SK-N-SH (cell line): Measurements from ENCODE around the gene MCF2L. TPM values are rescaled to one million over a fixed set of nuclear protein-coding genes. Genes with fewer than 3 reads are reported as not detected.
"Not testable (repeated sequence)": the region's sequence is repeated elsewhere in the genome, so short reads cannot be mapped to it uniquely, and the experiment has no call there.

Experiments used
- CTCF ChIA-PET: fragments of 300-600, 350-600 bp; formaldehyde crosslinking; extraction: SDS; loops from one replicate; lab custom pipeline; 2021; lab: Yijun Ruan, JAX
- POLR2A ChIA-PET: fragments of 350-600 bp; sonication (Branson Sonifier 250); formaldehyde crosslinking; extraction: SDS; loops from one replicate; lab custom pipeline; 2020; ENCODE audit warnings: antibody characterized with exemption, inconsistent platforms; lab: Yijun Ruan, JAX
- DNase-seq: peaks from one replicate; pipeline ENCODE4 v3.0.0; 2012
- H2AFZ ChIP-seq: fragments of 200-600 bp; sonication (generic); 2 replicates; pipeline ENCODE4 v1.8.1; 2016; ENCODE audit warnings: antibody characterized with exemption, mild to moderate bottlenecking, low read depth
- H3F3A ChIP-seq: fragments of 200-600 bp; sonication (generic); replicated peaks from 2 replicates; pipeline ENCODE3; 2016; ENCODE audit warnings: antibody characterized with exemption, mild to moderate bottlenecking; ENCODE audit not compliant: insufficient read depth
- H3K27ac ChIP-seq, 2 experiments: fragments of 200-500 bp in 1 of 2; fragments of 200-600 bp in 1 of 2; sonication (Bioruptor generic) in 1 of 2; sonication (generic), shearing (Covaris generic) in 1 of 2; 2 replicates each; pipeline versions ENCODE4 v1.5.1 to v1.6.1; 2014 to 2016; ENCODE audit warnings: low read depth in 2 of 2, inconsistent platforms in 1 of 2, low read length in 1 of 2, mild to moderate bottlenecking in 1 of 2, mixed read lengths in 1 of 2
- H3K27me3 ChIP-seq: fragments of 200-600 bp; sonication (generic), shearing (Covaris generic); 2 replicates; pipeline ENCODE4 v1.6.1; 2016; ENCODE audit warnings: mixed run types; ENCODE audit not compliant: insufficient read depth
- H3K36me3 ChIP-seq, 2 experiments: fragments of 200-500 bp in 1 of 2; fragments of 200-600 bp in 1 of 2; sonication (Bioruptor generic) in 1 of 2; sonication (generic) in 1 of 2; replicated peaks in 1 of 2; 2 replicates each; pipeline versions ENCODE3 to v1.5.1; 2014 to 2016; ENCODE audit warnings: low read length in 1 of 2, mild to moderate bottlenecking in 1 of 2; ENCODE audit not compliant: insufficient read depth in 2 of 2, control insufficient read depth in 1 of 2
- H3K4me1 ChIP-seq, 2 experiments: fragments of 200-500 bp in 1 of 2; fragments of 200-600 bp in 1 of 2; sonication (Bioruptor generic) in 1 of 2; sonication (generic), shearing (Covaris generic) in 1 of 2; 2 replicates each; pipeline versions ENCODE4 v1.5.1 to v1.6.1; 2014 to 2016; ENCODE audit warnings: low read depth in 1 of 2, low read length in 1 of 2, mixed run types in 1 of 2; ENCODE audit not compliant: insufficient read depth in 2 of 2, control insufficient read depth in 1 of 2
- H3K4me2 ChIP-seq: fragments of 200-600 bp; sonication (generic), shearing (Covaris generic); 2 replicates; pipeline ENCODE4 v1.6.1; 2017; ENCODE audit warnings: mixed run types
- H3K4me3 ChIP-seq, 2 experiments: fragments of 200-500 bp in 1 of 2; fragments of 200-600 bp in 1 of 2; sonication (Bioruptor generic) in 1 of 2; sonication (generic), shearing (Covaris generic) in 1 of 2; 2 replicates each; pipeline versions ENCODE4 v1.5.1 to v1.8.1; 2014 to 2016; ENCODE audit warnings: low read depth in 2 of 2, inconsistent platforms in 1 of 2, low read length in 1 of 2, mild to moderate bottlenecking in 1 of 2, mixed read lengths in 1 of 2, moderate library complexity in 1 of 2
- H3K79me2 ChIP-seq: fragments of 200-600 bp; sonication (generic); 2 replicates; pipeline ENCODE4 v1.8.1; 2017; ENCODE audit warnings: mild to moderate bottlenecking; ENCODE audit not compliant: insufficient read depth
- H3K9ac ChIP-seq: fragments of 200-600 bp; sonication (generic); 2 replicates; pipeline ENCODE4 v1.6.1; 2017; ENCODE audit warnings: mixed run types
- H3K9me2 ChIP-seq: fragments of 200-600 bp; sonication (generic); 2 replicates; pipeline ENCODE4 v1.6.1; 2017; ENCODE audit warnings: mixed run types
- H3K9me3 ChIP-seq: fragments of 200-600 bp; sonication (generic); 2 replicates; pipeline ENCODE4 v1.6.1; 2017; ENCODE audit warnings: mixed run types, mild to moderate bottlenecking, moderate library complexity
- H4K20me1 ChIP-seq: fragments of 200-600 bp; sonication (generic); 2 replicates; pipeline ENCODE4 v1.6.1; 2017; ENCODE audit warnings: mild to moderate bottlenecking, mixed run types; ENCODE audit not compliant: insufficient read depth
- EP300 ChIP-seq, 2 experiments: IDR thresholded peaks; 2 replicates each; pipeline versions ENCODE4 v1.4.0 to v1.6.1; 2012; ENCODE audit warnings: borderline replicate concordance in 1 of 2, low read depth in 1 of 2, low read length in 1 of 2
- FOXM1 ChIP-seq: IDR thresholded peaks from 2 replicates; pipeline ENCODE4 v1.4.0; 2012; ENCODE audit warnings: low read depth, mild to moderate bottlenecking
- GATA2 ChIP-seq: sonication (generic); formaldehyde crosslinking; IDR thresholded peaks from 2 replicates; pipeline ENCODE4 v1.5.0; 2020; ENCODE audit warnings: mild to moderate bottlenecking, missing genetic modification reagents
- JUND ChIP-seq: IDR thresholded peaks from 2 replicates; pipeline ENCODE4 v1.4.0; 2012
- POLR2AphosphoS5 ChIP-seq: IDR thresholded peaks from 2 replicates; pipeline ENCODE4 v1.6.1; 2012; ENCODE audit warnings: low read depth, low read length
- RFX5 ChIP-seq: IDR thresholded peaks from 2 replicates; pipeline ENCODE4 v1.6.1; 2012; ENCODE audit warnings: mild to moderate bottlenecking, improper control_type of control experiment, low read length
- RXRA ChIP-seq: IDR thresholded peaks from 2 replicates; pipeline ENCODE4 v1.4.0; 2012; ENCODE audit warnings: low read depth, mild to moderate bottlenecking, borderline replicate concordance
- SMC3 ChIP-seq: IDR thresholded peaks from 2 replicates; pipeline ENCODE4 v1.6.1; 2012; ENCODE audit warnings: low read depth, low read length, improper control_type of control experiment
- TEAD4 ChIP-seq: IDR thresholded peaks from 2 replicates; pipeline ENCODE4 v1.4.0; 2012; ENCODE audit warnings: mild to moderate bottlenecking, borderline replicate concordance; ENCODE audit not compliant: insufficient read depth
- WGBS: methylation state at CpG from one replicate; pipeline ENCODE4 v1.1.6; 2017; ENCODE audit warnings: low lambda C conversion rate; 5-methylcytosine and 5-hydroxymethylcytosine counted together
- polyA plus RNA-seq, 3 experiments: library from polyadenylated mRNA; depleted of rRNA; stranded (reverse); fragments of >200 nt; gene quantifications; 2 replicates each; pipeline ENCODE4 v1.2.3, GENCODE V29; 2012
- TF ChIP-seq, protein P1 (sequence below): IDR thresholded peaks from 2 replicates; pipeline ENCODE4; 2012
- TF ChIP-seq, protein P2 (sequence below): fragments of 150-350 bp; IDR thresholded peaks from 2 replicates; pipeline ENCODE4 v1.6.1; 2017; ENCODE audit warnings: antibody characterized with exemption, low read length, low read depth, borderline replicate concordance
- TF ChIP-seq, protein P3 (sequence below): IDR thresholded peaks from 2 replicates; pipeline ENCODE4 v1.4.0; 2012; ENCODE audit warnings: low read depth, borderline replicate concordance

Gene MCF2L
- polyA plus RNA-seq, 1 of the 3 experiments (the other 2 are of a cell fraction): 0.56 TPM

DNA sequence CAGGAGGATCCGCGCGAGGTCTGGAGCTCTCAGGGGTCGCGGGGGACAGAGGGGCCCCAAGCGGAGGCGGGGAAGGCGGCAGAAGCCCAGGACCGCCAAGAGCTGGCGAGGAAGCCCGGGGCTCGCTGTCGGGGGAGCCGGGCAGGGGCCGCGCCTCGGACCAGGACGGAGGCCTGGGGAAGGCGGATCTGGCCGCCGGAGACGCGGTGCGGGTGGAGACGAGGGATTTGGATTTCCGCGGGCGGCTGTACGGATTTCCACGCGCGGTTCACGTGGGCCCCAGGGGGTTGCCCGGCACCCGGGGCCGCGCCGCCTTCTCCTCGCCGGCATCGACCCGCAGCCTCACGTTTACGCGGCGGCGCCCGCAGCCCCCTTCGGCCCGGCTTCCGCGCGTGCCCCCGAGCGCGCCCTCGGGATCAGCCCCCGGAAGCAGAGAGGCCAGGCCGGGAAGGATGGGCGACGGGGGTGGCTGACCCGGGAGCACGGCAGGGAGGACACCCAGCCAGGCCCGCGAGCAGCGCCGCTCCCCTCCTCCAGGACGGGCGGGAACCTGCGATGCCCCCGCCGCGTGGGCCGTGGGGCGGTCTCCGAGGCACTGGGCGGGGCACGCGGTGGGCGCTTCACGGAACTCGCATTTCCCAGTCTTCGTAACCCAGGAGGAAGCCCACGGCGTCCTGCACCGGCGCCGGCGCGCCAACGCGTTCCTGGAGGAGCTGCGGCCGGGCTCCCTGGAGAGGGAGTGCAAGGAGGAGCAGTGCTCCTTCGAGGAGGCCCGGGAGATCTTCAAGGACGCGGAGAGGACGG, 141.2 kb downstream of the MCF2L start:
- H3K4me3 ChIP-seq: peak overlapping the region; percentile 30 to 35; a peak in 2 of 4 replicates
- no peaks in the 10 kb centered on the region for H3F3A ChIP-seq
- no peaks in the 10 kb centered on the region for H3K9me2 ChIP-seq
- peak; percentile 75 for DNase-seq
- CTCF ChIA-PET: no interaction called here
- peak overlapping the region; percentile 52; the same call in 1 of the 2 replicates for H3K4me2 ChIP-seq
- H3K36me3 ChIP-seq: no peaks in the 10 kb centered on the region
- TF ChIP-seq, protein P1, sequence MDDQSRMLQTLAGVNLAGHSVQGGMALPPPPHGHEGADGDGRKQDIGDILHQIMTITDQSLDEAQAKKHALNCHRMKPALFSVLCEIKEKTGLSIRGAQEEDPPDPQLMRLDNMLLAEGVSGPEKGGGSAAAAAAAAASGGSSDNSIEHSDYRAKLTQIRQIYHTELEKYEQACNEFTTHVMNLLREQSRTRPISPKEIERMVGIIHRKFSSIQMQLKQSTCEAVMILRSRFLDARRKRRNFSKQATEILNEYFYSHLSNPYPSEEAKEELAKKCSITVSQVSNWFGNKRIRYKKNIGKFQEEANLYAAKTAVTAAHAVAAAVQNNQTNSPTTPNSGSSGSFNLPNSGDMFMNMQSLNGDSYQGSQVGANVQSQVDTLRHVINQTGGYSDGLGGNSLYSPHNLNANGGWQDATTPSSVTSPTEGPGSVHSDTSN: no peak
- TF ChIP-seq SMC3 (no peak), RFX5 (no peak), FOXM1 (no peak), RXRA (no peak), TEAD4 (no peak), JUND (no peak), EP300 (IDR thresholded peaks at IDR 0.05; ENCODE audit: borderline replicate concordance in 1 of 2, low read depth in 1 of 2, low read length in 1 of 2) (no peak), POLR2AphosphoS5 (no peak)
- TF ChIP-seq, protein P2, sequence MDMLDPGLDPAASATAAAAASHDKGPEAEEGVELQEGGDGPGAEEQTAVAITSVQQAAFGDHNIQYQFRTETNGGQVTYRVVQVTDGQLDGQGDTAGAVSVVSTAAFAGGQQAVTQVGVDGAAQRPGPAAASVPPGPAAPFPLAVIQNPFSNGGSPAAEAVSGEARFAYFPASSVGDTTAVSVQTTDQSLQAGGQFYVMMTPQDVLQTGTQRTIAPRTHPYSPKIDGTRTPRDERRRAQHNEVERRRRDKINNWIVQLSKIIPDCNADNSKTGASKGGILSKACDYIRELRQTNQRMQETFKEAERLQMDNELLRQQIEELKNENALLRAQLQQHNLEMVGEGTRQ: no peak
- no peak overlapping the region for H3K27ac ChIP-seq
- peaks cover 0 to 2% of the 10 kb centered on the region in 2 experiments; a peak in 1 of 4 replicates for H3K4me1 ChIP-seq
- no peak overlapping the region; the same call in 1 of the 2 replicates for H2AFZ ChIP-seq
- 17% methylated on average over 11 of the region's 99 CpGs for WGBS
- no peaks in the 10 kb centered on the region for H4K20me1 ChIP-seq
- no peaks in the 10 kb centered on the region for H3K9me3 ChIP-seq
- no peak overlapping the region for H3K9ac ChIP-seq
- POLR2A ChIA-PET: no interaction called here
- H3K79me2 ChIP-seq: no peaks in the 10 kb centered on the region
- peaks cover 12% of the 10 kb centered on the region for H3K27me3 ChIP-seq

DNA sequence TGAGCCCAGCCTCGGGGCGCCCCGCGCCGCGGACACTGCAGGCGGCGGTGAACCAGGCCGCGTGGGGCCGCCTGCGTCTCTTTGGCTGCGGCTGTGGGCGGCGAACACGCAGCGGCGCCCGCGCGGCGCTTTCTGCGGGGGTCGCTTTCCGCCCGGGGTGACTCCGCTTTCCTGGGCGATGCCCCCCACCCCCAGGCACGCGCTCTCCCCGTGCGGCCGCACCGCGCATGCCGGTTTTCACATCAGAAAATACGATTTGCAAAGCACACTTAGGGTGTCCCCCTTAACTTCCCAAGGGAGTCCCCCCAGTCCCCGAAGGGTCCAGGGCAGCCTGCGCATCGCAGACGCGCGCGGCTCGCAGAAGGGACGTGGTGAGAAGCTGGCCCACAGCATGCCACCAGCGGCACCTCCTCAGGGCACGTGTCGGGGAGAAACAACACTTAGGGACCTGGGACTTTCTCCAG, 141.9 kb downstream of the MCF2L start:
- DNase-seq: peak; percentile 57
- H3K4me3 ChIP-seq: peak overlapping the region; percentile 30 to 35; a peak in 2 of 4 replicates
- H2AFZ ChIP-seq: no peak overlapping the region; the same call in 1 of the 2 replicates

DNA sequence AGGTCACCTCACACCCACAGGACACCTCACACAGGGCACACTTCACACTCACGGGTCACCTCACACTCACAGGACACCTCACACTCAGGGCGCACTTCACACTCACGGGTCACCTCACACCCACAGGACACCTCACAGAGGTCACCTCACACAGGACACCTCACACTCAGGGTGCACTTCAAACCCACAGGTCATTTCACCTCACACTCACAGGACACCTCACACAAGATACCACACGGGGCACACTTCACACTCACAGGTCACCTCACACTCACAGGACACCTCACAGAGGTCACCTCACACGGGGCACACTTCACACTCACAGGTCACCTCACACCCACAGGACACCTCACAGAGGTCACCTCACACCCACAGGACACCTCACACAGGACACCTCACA, 142.8 kb downstream of the MCF2L start:
- WGBS: 73% methylated on average over 5 of the region's 5 CpGs
- POLR2A ChIA-PET, DNase-seq: not testable (repeated sequence)

More for the DNA sequence above, 141.9 kb downstream of the MCF2L start:
- no peaks in the 10 kb centered on the region for H3K9me2 ChIP-seq
- TF ChIP-seq EP300 (IDR thresholded peaks at IDR 0.05; ENCODE audit: borderline replicate concordance in 1 of 2, low read depth in 1 of 2, low read length in 1 of 2) (no peak), SMC3 (no peak), GATA2 (no peak)
- TF ChIP-seq, protein P3, sequence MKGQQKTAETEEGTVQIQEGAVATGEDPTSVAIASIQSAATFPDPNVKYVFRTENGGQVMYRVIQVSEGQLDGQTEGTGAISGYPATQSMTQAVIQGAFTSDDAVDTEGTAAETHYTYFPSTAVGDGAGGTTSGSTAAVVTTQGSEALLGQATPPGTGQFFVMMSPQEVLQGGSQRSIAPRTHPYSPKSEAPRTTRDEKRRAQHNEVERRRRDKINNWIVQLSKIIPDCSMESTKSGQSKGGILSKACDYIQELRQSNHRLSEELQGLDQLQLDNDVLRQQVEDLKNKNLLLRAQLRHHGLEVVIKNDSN: no peak
- H4K20me1 ChIP-seq: no peaks in the 10 kb centered on the region
- ChIA-PET POLR2A (no interaction called here), CTCF (no interaction called here)
- WGBS: 53% methylated on average over 13 of the region's 49 CpGs
- H3K4me2 ChIP-seq: peak overlapping the region; percentile 52; the same call in 1 of the 2 replicates
- no peaks in the 10 kb centered on the region for H3K79me2 ChIP-seq
- peaks cover 12% of the 10 kb centered on the region for H3K27me3 ChIP-seq
- no peaks in the 10 kb centered on the region for H3K36me3 ChIP-seq
- H3K9me3 ChIP-seq: no peaks in the 10 kb centered on the region
- H3K4me1 ChIP-seq: peaks cover 0 to 2% of the 10 kb centered on the region in 2 experiments; a peak in 1 of 4 replicates
- no peak overlapping the region for H3K9ac ChIP-seq
- H3F3A ChIP-seq: no peaks in the 10 kb centered on the region
- no peak overlapping the region for H3K27ac ChIP-seq

DNA sequence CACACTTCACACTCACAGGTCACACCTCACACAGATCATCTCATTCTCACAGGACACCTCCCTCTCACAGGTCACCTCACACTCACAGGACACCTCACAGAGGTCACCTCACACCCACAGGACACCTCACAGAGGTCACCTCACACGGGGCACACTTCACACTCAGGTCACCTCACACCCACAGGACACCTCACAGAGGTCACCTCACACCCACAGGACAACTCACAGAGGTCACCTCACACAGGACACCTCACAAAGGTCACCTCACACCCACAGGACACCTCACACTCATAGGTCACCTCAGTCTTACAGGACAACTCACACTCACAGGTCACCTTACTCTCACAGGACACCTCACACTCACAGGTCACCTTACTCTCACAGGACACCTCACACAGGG, 143.5 kb downstream of the MCF2L start:
- H3K9me2 ChIP-seq, H3K4me3 ChIP-seq, H3K79me2 ChIP-seq, DNase-seq, H2AFZ ChIP-seq, POLR2A ChIA-PET, H3K4me1 ChIP-seq, H4K20me1 ChIP-seq, CTCF ChIA-PET, H3F3A ChIP-seq, H3K36me3 ChIP-seq, H3K9me3 ChIP-seq, H3K4me2 ChIP-seq, H3K27ac ChIP-seq, H3K9ac ChIP-seq: not testable (repeated sequence)
- H3K27me3 ChIP-seq: peaks cover 12% of the 10 kb centered on the region
- WGBS: 25% methylated on average over 1 of the region's 1 CpG

More for the DNA sequence above, 142.8 kb downstream of the MCF2L start:
- H3K4me2 ChIP-seq, H3K9ac ChIP-seq, H3K79me2 ChIP-seq, H3K9me3 ChIP-seq, H3K4me1 ChIP-seq, H4K20me1 ChIP-seq, CTCF ChIA-PET, H3K27ac ChIP-seq, H3F3A ChIP-seq, H2AFZ ChIP-seq, H3K9me2 ChIP-seq, H3K36me3 ChIP-seq, H3K4me3 ChIP-seq: not testable (repeated sequence)
- H3K27me3 ChIP-seq: peaks cover 12% of the 10 kb centered on the region
